Ishikawa (cell line): ENCODE data around the gene PFDN5.

Experiments used
- CEBPB ChIP-seq: IDR thresholded peaks from 2 replicates; pipeline ENCODE4 v1.6.1; 2012
- CREB1 ChIP-seq: IDR thresholded peaks from 2 replicates; pipeline ENCODE4 v1.6.1; 2012; ENCODE audit warnings: low read depth
- EGR1 ChIP-seq: IDR thresholded peaks from 2 replicates; pipeline ENCODE4 v1.6.1; 2012
- EP300 ChIP-seq: IDR thresholded peaks from 2 replicates; pipeline ENCODE4 v1.6.1; 2012; ENCODE audit warnings: borderline replicate concordance
- FOXM1 ChIP-seq: IDR thresholded peaks from 2 replicates; pipeline ENCODE4 v1.6.1; 2012; ENCODE audit warnings: low read depth, borderline replicate concordance
- MAX ChIP-seq: IDR thresholded peaks from 2 replicates; pipeline ENCODE4 v1.6.1; 2012
- NFIC ChIP-seq: IDR thresholded peaks from 2 replicates; pipeline ENCODE4 v1.6.1; 2012
- RAD21 ChIP-seq: IDR thresholded peaks from 2 replicates; pipeline ENCODE4 v1.6.1; 2012; ENCODE audit warnings: low read depth
- REST ChIP-seq: IDR thresholded peaks from 2 replicates; pipeline ENCODE4 v1.6.1; 2012; ENCODE audit warnings: low read depth, mild to moderate bottlenecking
- TAF1 ChIP-seq: IDR thresholded peaks from 2 replicates; pipeline ENCODE4 v1.6.1; 2012; ENCODE audit warnings: low read depth, mild to moderate bottlenecking
- TCF12 ChIP-seq: IDR thresholded peaks from 2 replicates; pipeline ENCODE4 v1.6.1; 2012; ENCODE audit warnings: low read depth
- TEAD4 ChIP-seq: IDR thresholded peaks from 2 replicates; pipeline ENCODE4 v1.6.1; 2012
- USF1 ChIP-seq: IDR thresholded peaks from 2 replicates; pipeline ENCODE4 v1.6.1; 2012
- YY1 ChIP-seq: IDR thresholded peaks from 2 replicates; pipeline ENCODE4 v1.6.1; 2012; ENCODE audit warnings: low read depth
- ZBTB7A ChIP-seq: IDR thresholded peaks from 2 replicates; pipeline ENCODE4 v1.6.1; 2012; ENCODE audit warnings: low read depth

PFDN5 gene

GRCh38 chr12:53326460-53327185 is 31.3 kb downstream of the PFDN5 start:
- no peak for TF ChIP-seq MAX
- no peak for TF ChIP-seq YY1
- TF ChIP-seq TAF1, result no peak
- TF ChIP-seq REST, result no peak
- TF ChIP-seq CEBPB, result no peak
- no peak for TF ChIP-seq FOXM1
- no peak for TF ChIP-seq RAD21
- TF ChIP-seq CREB1, result no peak
- no peak for TF ChIP-seq EGR1
- TF ChIP-seq NFIC, result no peak
- TF ChIP-seq USF1, result no peak
- TF ChIP-seq TCF12, result no peak
- TF ChIP-seq EP300, result no peak
- no peak for TF ChIP-seq ZBTB7A
- no peak for TF ChIP-seq TEAD4

- no peak for TF ChIP-seq TCF12
- peak; percentile 54 for TF ChIP-seq RAD21
Measured at GRCh38 chr12:53327435-53328042, 32.2 kb downstream of the PFDN5 start.

GRCh38 chr12:53328043-53328435 is 32.7 kb downstream of the PFDN5 start:
- no peak for TF ChIP-seq TEAD4
- no peak for TF ChIP-seq REST
- no peak for TF ChIP-seq TCF12
- TF ChIP-seq TAF1, result no peak
- TF ChIP-seq MAX, result no peak
- no peak for TF ChIP-seq EP300
- no peak for TF ChIP-seq CREB1
- no peak for TF ChIP-seq CEBPB
- no peak for TF ChIP-seq EGR1
- no peak for TF ChIP-seq USF1
- TF ChIP-seq ZBTB7A, result no peak
- TF ChIP-seq YY1, result no peak
- no peak for TF ChIP-seq FOXM1
- no peak for TF ChIP-seq NFIC
- TF ChIP-seq RAD21, result no peak

- TF ChIP-seq RAD21 (no peak), REST (no peak), ZBTB7A (no peak)
Measured at GRCh38 chr12:53330671-53331070, 35.3 kb downstream of the PFDN5 start.

GRCh38 chr12:53332744-53333143 is 37.4 kb downstream of the PFDN5 start:
- no peak for TF ChIP-seq NFIC
- TF ChIP-seq TEAD4, result no peak
- TF ChIP-seq TAF1, result no peak
